SK-N-SH treated with all-trans-retinoic acid at 6 μM for 48 hours (cell line): Measurements from ENCODE around the gene KIAA1755.

Experiments
- ARNTL ChIP-seq: fragments of 450-650 bp; formaldehyde crosslinking; IDR thresholded peaks from 2 replicates; pipeline ENCODE4 v1.5.0; 2020; ENCODE audit warnings: low read depth, mild to moderate bottlenecking, moderate library complexity, borderline replicate concordance
- BACH2 ChIP-seq: fragments of 250-450 bp; sonication (Bioruptor Pico); IDR thresholded peaks from 2 replicates; pipeline ENCODE4 v1.9.0; 2021; ENCODE audit warnings: mild to moderate bottlenecking, borderline replicate concordance
- CREB5 ChIP-seq: fragments of 250-450 bp; sonication (Bioruptor Pico); IDR thresholded peaks from 2 replicates; pipeline ENCODE4 v1.5.1; 2020; ENCODE audit warnings: low read depth, mild to moderate bottlenecking, moderate library complexity
- ESRRG ChIP-seq: fragments of 250-450 bp; sonication (Bioruptor Pico); IDR thresholded peaks from 2 replicates; pipeline ENCODE4 v1.6.1; 2021; ENCODE audit warnings: mild to moderate bottlenecking
- ISL1 ChIP-seq: fragments of 250-450 bp; sonication (Bioruptor Pico); IDR thresholded peaks from 2 replicates; pipeline ENCODE4 v2.1.2; 2022; ENCODE audit warnings: mild to moderate bottlenecking, moderate library complexity
- PATZ1 ChIP-seq: fragments of 250-450 bp; sonication (Bioruptor Pico); IDR thresholded peaks from 2 replicates; pipeline ENCODE4 v1.8.0; 2020; ENCODE audit warnings: mild to moderate bottlenecking, moderate library complexity, borderline replicate concordance
- RARB ChIP-seq: fragments of 250-450 bp; sonication (Bioruptor Pico); IDR thresholded peaks from 2 replicates; pipeline ENCODE4 v1.8.0; 2021; ENCODE audit warnings: mild to moderate bottlenecking, moderate library complexity
- TOX ChIP-seq: fragments of 250-450 bp; sonication (Bioruptor Pico); IDR thresholded peaks from 2 replicates; pipeline ENCODE4 v1.8.0; 2021; ENCODE audit warnings: mild to moderate bottlenecking, moderate library complexity, borderline replicate concordance
- ZFP3 ChIP-seq: fragments of 250-450 bp; sonication (Bioruptor Pico); IDR thresholded peaks from 2 replicates; pipeline ENCODE4 v1.5.0; 2020; ENCODE audit warnings: mild to moderate bottlenecking, moderate library complexity
- ZNF565 ChIP-seq: fragments of 450-650 bp; formaldehyde crosslinking; conservative IDR thresholded peaks from 2 replicates; pipeline ENCODE4 v1.5.0; 2020; ENCODE audit warnings: low read depth, mild to moderate bottlenecking, moderate library complexity

- no peak for TF ChIP-seq ISL1 (CRISPR knock-in tag)
- no peak for TF ChIP-seq ESRRG (CRISPR knock-in tag)
- TF ChIP-seq CREB5 (CRISPR knock-in tag), result no peak
- no peak for TF ChIP-seq ZFP3 (CRISPR knock-in tag)
- TF ChIP-seq RARB (CRISPR knock-in tag), result no peak
- TF ChIP-seq TOX (CRISPR knock-in tag), result no peak
- no peak for TF ChIP-seq BACH2
- TF ChIP-seq PATZ1, result no peak
- no peak for TF ChIP-seq ZNF565 (CRISPR knock-in tag)
- no peak for TF ChIP-seq ARNTL
Measured at GRCh38 chr20:38228436-38228835, 32.1 kb downstream of the KIAA1755 start.
